Measurements from ENCODE around the gene EBF3. TPM values are rescaled to one million over a fixed set of nuclear protein-coding genes. Genes with fewer than 3 reads are reported as not detected.

EBF3 gene
- total RNA-seq, 1 donor, result 14.7 TPM

DNA sequence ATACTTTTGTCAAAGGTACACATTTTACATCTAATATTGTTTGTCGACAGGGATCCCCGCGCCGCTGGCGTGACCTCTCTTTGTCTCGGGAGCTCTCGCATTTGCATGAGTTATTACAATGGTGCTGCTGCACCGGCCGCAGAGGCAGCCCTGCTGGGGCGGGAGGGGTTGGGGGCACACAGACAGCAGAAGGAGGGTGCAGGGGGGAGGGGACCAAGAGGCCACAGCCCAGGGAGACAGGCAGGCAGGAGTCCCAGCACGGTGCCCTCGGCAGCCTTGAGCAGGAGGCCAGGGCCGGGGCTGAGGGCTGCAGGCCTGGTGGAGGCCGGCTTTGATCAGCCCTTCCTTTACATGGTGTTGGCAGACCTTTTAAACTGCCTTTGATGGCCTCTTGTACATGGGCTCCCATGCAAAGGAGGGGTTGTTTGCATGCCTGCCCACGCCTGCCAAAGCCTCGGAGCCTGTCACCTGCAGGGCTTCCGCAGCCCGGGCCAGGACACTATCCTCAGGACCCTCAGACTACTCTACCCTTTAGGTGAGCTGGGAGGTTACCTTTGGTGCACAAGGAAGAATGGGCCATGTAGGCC is 95.5 kb downstream of the EBF3 start:
- DNase-seq (ENCODE audit: low read depth), result no peak
- H3K4me3 ChIP-seq (ENCODE audit: low read depth, low read length), result no peak overlapping the region
- no peak for TF ChIP-seq CTCF (IDR thresholded peaks at IDR 0.05; ENCODE audit: insufficient read depth, low read length)

DNA sequence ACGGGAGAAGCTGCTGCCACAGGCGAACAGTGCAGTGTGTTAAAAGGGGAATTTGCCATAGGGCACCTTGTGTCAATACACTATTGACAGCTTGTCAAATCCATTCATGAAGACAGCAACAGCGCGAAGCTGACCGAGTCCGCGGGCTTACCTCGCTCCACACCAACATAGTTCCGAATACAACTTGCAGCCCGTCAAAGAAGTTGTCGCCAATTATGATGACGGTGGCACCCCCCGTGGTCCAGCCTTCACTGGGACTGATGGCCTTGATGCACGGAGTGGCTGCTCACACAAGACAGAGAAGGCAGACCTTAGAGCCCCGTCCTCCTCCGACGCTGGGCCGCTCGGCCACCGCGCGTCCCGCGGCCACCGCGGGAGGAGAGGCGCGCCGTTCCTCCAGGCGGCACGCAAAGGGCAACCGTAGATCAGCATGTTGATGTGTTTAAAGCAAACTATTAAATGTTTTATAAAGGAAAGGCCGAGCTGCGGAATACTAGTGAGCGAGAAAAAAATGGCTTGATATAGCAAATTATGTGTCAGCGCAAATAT is 96.4 kb downstream of the EBF3 start:
- DNase-seq (ENCODE audit: low read depth), result no peak
- TF ChIP-seq CTCF (IDR thresholded peaks at IDR 0.05; ENCODE audit: insufficient read depth, low read length), result no peak
- H3K4me3 ChIP-seq (ENCODE audit: low read depth, low read length), result no peak overlapping the region

- TF ChIP-seq CTCF (IDR thresholded peaks at IDR 0.05; ENCODE audit: insufficient read depth, low read length), result no peak
- no peak for DNase-seq (ENCODE audit: low read depth)
These were observed 97.2 kb downstream of the EBF3 start for GRCh38 chr10:129866894-129867293.

DNA sequence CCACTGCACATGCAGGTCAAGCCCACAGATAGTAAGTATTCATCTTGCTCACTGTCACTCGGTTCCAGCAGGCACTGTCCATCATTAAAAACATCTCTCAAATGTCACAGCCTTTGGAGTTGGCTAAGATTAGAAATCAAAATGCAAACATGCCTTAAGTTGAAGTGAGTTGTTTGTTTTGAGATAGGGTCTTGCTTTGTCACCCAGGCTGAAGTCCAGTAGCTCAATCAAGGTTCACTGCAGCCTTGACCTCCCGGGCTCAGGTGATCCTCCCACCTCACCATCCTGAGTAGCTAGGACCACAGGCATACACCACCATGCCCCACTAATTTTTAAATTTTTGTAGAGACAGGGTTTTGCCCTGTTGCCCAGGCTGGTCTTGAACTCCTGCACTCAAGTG is 98.1 kb downstream of the EBF3 start:
- TF ChIP-seq CTCF (IDR thresholded peaks at IDR 0.05; ENCODE audit: insufficient read depth, low read length), result no peak
- no peak overlapping the region for H3K4me3 ChIP-seq (ENCODE audit: low read depth, low read length)
- DNase-seq (ENCODE audit: low read depth), result no peak

More at GRCh38 chr10:129866894-129867293, 97.2 kb downstream of the EBF3 start:
- H3K4me3 ChIP-seq (ENCODE audit: low read depth, low read length), result no peak overlapping the region

DNA sequence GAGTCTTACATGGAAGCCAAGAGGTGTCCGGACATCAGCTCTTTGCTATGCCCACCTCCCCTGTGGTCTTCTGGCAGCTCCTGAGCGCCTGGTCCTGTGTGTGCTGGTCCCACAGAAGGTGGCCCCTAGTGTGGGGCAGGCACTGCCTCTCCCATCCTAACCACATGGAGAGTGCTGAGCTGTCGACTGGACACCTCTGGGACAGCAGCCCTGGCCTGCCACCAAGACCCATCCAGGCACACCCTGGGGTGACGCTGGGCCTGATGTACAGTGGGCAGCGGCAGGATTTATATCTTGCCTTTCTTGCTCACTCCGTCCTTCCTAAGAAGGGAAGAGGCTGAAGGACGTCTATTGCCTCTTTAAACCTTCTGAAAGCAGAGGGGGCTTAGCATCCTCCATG is 98.7 kb downstream of the EBF3 start:
- DNase-seq (ENCODE audit: low read depth), result no peak
- TF ChIP-seq CTCF (IDR thresholded peaks at IDR 0.05; ENCODE audit: insufficient read depth, low read length), result no peak
- H3K4me3 ChIP-seq (ENCODE audit: low read depth, low read length), result no peak overlapping the region

- no peak overlapping the region for H3K4me3 ChIP-seq (ENCODE audit: low read depth, low read length)
- no peak for TF ChIP-seq CTCF (IDR thresholded peaks at IDR 0.05; ENCODE audit: insufficient read depth, low read length)
- DNase-seq (ENCODE audit: low read depth), result peak; percentile 18
These were observed 99.4 kb downstream of the EBF3 start for GRCh38 chr10:129864601-129865126.

All from fibroblast of the aortic adventitia (primary cell).